HG02623 (cell line): ENCODE data around the gene NT5C3B.
"Not testable (repeated sequence)": the region's sequence is repeated elsewhere in the genome, so short reads cannot be mapped to it uniquely, and the experiment has no call there.

Source experiments
- ATAC-seq: cut with Tn5 transposase; IDR thresholded peaks from one replicate; pipeline ENCODE4 v1.9.1; 2021; ENCODE audit warnings: moderate library complexity; ENCODE audit not compliant: unreplicated experiment

The NT5C3B gene

DNA sequence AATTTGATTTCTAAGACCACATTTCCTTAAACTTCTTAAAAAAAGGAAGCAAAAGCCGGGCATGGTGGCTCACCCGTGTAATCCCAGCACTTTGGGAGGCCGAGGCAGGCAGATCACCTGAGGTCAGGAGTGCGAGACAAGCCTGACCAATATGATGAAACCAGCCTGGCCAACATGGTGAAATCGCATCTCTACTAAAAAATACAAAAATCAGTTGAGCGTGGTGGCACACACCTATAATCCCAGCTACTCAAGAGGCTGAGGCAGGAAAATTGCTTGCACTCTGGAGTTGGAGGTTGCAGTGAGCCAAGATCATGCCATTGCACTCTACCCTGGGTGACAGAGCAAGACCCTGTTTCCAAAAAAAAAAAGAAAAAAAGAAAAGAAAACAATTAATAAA is 4.7 kb upstream of the NT5C3B start:
- not testable (repeated sequence) for ATAC-seq

- not testable (repeated sequence) for ATAC-seq
Observed at GRCh38 chr17:41839448-41839847, 3.4 kb upstream of the NT5C3B start.

- no peak for ATAC-seq
Observed at GRCh38 chr17:41837761-41838538, 1.9 kb upstream of the NT5C3B start, which contains the start of gene KLHL10. Gene KLHL10 (plus strand): TSS chr17:41837825. CDS start chr17:41837933, 108 bp downstream.

- ATAC-seq: no peak
Observed at GRCh38 chr17:41836550-41837196, 641 bp upstream of the NT5C3B start.

GRCh38 chr17:41835214-41835799 is 725 bp downstream of the NT5C3B start:
- ATAC-seq: no peak

DNA sequence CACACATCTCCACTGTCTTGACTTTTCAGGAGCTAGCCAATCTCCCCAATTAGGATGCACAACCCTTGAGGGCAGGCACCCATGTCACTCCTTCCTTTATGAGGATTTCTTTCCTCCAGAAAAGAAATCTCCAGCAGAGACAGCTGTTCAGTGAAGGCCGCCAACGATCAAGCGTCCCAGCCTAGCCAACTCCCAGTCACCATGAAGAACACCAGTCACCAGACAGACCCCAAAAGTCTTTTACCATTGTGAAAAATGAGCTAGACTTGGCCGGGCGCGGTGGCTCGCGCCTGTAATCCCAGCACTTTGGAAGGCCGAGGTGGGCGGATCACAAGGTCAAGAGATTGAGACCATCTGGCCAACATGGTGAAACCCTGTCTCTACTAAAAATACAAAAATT is 6.1 kb downstream of the NT5C3B start:
- not testable (repeated sequence) for ATAC-seq

DNA sequence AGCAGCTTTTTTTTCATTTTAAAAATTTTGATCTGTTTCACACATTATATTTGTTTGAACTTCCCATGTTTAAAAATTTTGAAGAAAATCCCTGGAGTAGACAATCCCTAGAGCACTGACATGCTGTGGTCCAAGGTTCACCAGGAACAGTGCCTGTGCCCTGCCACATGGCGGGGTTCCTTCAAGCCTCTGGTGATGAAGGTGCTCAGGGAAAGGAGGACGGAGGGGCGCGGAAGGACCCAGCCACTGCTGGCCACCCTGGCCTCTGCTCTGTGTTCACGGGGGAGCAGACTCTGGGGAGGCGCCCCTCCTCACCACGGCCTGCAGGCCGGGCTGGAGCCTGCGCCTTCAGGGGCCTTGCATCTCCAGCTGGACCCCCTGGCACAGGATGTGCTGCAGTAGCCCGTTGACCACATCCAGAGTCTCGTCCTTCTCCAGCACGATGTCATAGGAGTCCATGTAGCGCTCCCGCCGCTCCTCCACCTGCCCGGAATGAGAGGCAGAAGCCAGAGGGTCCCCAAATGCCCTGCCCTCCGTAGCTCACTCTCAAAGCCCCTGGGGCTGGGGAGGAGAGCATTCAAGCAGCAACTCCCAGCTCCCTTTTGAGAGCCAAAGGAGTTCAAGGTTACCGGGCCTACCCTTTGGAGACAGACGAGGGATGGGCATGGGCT is 10.7 kb downstream of the NT5C3B start:
- ATAC-seq: no peak

DNA sequence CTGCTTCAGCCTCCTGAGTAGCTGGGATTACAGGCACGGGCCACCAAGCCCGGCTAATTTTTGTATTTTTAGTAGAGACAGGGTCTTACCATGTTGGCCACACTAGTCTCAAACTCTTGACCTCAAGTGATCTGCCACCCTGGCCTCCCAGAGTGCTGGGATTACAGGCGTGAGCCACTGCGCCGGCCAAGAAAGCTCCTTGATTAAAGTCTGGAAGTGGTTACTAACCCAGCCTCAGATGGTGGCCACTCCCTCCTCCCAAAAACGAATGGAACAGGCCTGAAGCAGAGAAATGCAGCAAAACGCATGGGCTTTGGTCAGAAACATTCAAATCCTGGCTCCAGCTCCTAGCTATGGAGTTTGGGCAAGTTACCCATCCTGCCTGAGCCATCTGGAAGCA is 11.9 kb downstream of the NT5C3B start:
- no peak for ATAC-seq

DNA sequence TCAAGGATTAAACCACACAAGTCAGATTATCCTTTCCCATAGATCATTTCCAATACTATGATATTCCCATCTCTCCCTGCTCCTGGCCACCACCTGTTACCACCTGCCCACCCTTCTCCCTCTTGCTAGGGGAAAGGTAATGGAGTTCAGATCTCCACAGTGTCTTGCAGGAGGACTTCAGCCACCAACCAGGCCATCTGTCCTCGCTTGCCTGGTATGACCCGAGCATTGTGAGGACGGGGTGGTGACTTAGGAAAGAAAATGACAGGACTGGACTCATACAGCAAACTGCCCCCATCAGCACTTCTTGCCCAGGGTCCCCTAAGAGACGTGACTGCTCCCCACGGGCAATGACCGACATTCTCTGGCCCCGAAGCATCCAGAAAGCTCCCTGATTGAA is 12.5 kb downstream of the NT5C3B start:
- no peak for ATAC-seq

DNA sequence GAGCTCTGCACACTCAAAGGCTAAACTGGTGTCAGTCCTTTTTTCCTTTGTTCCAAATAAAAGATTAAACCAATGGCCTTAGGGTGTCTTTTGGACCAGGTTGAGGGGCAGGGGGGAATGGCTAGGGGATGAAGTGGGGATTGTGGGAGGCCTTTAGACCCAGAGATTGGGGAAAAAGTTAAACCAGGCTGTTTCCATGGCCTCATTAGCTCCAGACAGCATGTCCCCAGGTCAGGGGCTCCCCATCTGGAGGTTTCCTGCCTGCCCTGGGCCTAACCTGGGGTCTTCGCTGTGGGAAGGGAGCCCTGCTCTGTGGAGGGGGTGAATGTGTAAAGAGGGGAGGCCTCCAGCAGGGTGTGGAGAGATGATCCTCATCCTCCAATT is 12.9 kb downstream of the NT5C3B start:
- ATAC-seq: no peak

DNA sequence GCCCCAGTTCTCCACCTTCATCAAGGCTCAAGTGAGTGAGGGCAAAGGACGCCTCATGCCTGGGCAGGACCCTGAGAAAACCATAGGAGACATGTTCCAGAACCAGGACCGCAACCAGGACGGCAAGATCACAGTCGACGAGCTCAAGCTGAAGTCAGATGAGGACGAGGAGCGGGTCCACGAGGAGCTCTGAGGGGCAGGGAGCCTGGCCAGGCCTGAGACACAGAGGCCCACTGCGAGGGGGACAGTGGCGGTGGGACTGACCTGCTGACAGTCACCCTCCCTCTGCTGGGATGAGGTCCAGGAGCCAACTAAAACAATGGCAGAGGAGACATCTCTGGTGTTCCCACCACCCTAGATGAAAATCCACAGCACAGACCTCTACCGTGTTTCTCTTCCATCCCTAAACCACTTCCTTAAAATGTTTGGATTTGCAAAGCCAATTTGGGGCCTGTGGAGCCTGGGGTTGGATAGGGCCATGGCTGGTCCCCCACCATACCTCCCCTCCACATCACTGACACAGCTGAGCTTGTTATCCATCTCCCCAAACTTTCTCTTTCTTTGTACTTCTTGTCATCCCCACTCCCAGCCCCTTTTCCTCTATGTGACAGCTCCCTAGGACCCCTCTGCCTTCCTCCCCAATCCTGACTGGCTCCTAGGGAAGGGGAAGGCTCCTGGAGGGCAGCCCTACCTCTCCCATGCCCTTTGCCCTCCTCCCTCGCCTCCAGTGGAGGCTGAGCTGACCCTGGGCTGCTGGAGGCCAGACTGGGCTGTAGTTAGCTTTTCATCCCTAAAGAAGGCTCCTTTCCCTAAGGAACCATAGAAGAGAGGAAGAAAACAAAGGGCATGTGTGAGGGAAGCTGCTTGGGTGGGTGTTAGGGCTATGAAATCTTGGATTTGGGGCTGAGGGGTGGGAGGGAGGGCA is 13.6 kb downstream of the NT5C3B start:
- ATAC-seq: no peak

DNA sequence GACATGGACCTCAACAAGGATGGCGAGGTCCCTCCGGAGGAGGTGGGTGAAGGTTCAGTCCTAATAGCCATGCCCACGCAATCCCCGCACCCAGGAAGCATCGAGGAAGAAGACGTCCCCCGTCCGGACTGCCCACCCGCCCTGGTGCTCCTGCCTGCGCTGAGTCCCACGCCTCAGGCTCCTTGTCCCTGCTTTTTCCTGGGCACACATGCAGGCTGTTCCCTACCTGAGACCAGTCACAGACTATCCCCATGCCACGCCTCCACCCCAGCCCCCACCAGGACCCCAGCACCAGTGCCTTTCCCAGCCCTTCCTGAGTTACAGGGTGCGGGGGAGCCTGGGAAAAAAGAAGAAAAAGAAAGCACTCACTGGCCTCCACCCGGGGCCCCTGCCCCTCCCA is 14.3 kb downstream of the NT5C3B start:
- no peak for ATAC-seq

- ATAC-seq: no peak
Observed at GRCh38 chr17:41818024-41818423, 18.0 kb downstream of the NT5C3B start.

GRCh38 chr17:41816637-41817320 is 19.3 kb downstream of the NT5C3B start:
- ATAC-seq: no peak

DNA sequence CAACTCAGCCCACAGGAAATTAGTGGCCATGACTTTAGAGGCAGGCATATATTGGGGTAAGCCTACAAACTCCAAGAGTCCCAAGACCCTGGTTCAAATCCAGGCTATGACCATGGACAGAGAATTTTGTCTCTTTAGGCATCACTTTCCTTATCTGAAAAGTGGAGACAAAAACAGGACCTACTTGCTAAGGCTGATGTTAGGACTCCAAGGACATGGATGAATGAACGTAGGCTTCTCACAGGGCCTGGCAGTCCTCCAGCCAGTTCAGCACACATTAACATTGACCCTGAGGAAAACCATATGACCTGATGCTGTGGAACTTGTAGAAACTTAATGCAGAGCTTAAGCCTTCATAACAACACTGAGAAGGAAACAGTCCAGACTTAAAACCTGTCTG is 21.8 kb downstream of the NT5C3B start:
- ATAC-seq: no peak

- no peak for ATAC-seq
Observed at GRCh38 chr17:41813699-41814124, 22.3 kb downstream of the NT5C3B start.

DNA sequence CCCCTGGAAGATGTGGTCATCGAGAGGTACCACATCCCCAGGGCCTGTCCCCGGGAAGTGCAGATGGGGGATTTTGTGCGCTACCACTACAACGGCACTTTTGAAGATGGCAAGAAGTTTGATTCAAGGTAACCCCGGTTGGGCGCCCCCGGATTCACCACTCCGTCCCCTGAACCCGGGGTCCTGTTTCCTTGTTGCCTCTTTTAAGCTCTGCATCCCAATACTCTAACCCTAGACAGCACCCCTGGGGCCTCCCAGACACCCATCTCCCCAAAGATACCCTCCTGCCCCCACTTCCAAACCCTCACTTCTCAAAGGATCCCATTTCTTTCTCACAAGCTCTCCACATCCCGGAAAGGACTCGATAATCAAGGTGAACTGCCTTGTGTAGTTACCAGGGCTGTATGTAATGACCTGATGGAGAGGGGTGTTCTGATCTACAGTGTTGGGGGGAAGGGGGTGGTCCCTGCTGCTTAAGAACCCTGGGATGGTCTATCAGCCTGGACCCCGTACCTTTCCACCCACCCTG is 22.8 kb downstream of the NT5C3B start:
- no peak for ATAC-seq

- no peak for ATAC-seq
Observed at GRCh38 chr17:41812381-41813151, 23.5 kb downstream of the NT5C3B start, which contains the start of gene FKBP10. Gene FKBP10 (plus strand): TSS chr17:41813004. CDS start chr17:41813035, 31 bp downstream.
